GM18517 (cell line): Measurements from ENCODE around the gene CAPRIN1.
"Not testable (repeated sequence)": the region's sequence is repeated elsewhere in the genome, so short reads cannot be mapped to it uniquely, and the experiment has no call there.

Experiments used
- ATAC-seq: cut with Tn5 transposase; IDR thresholded peaks from one replicate; pipeline ENCODE4 v1.9.1; 2021; ENCODE audit warnings: mild to moderate bottlenecking, moderate library complexity; ENCODE audit not compliant: unreplicated experiment

The CAPRIN1 gene

DNA sequence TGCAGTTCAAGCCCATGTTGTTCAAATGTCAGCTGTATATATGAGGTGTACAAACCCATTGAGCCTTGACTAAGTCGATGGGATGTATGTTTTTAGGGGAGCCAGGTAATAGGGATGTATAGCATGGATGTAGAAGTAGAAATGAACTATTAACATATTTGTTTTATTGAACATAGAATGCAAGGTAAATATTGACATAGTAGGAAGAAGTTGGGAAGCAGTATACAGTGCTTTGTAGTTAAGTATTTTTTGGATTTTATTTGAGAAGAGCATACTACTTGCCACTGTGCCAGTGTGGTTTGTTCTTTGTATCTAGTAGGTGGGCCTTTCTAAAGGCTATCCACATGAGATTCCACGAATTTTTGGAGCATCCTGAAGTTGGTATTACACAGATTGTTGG is 33.1 kb downstream of the CAPRIN1 start:
- no peak for ATAC-seq

DNA sequence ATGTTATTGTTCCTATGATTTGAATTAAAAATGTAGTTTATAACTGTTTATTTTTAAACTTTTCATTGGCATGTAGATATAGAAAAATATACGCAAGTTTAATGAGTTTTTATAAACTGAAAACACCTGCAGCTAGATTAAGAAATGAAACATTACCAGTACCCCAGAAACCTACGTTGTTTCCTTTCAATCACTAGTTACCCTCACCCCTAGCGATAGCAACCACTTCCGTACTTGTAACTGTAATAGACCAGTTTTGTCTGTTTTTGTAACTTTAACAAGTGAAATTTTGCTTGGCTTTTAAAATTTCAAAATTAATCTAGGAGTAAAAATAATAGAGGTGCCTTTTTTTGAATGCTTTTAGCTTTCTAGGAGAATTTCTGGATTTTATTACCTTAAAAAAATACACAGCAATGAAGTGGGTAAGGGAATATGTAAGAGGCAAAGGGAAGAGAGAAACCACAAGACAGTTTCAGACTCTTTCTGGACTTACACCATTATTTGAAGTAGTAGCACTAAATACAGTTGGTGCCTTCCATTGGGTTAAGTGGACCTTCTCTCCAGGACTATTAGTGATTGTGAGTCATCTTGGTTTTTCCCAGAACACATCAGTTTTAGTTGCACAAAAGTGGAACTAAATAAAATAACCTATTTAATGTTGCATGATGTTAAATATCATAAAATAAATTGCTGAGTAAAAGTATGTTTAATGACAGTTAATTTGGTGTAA is 35.2 kb downstream of the CAPRIN1 start:
- no peak for ATAC-seq

DNA sequence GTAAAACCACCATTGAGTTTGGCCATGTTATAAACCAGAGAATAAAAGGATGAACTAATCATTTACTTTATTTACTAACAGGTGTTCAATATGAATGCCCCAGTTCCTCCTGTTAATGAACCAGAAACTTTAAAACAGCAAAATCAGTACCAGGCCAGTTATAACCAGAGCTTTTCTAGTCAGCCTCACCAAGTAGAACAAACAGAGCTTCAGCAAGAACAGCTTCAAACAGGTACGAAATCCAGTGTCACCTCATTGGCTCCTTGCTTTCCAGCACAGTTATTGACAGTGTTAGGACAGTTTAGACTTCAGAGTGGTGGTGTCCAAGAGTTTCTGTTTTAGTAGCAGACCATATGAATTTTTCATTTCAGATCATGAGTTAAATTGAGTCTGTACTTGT is 40.3 kb downstream of the CAPRIN1 start:
- ATAC-seq = no peak

DNA sequence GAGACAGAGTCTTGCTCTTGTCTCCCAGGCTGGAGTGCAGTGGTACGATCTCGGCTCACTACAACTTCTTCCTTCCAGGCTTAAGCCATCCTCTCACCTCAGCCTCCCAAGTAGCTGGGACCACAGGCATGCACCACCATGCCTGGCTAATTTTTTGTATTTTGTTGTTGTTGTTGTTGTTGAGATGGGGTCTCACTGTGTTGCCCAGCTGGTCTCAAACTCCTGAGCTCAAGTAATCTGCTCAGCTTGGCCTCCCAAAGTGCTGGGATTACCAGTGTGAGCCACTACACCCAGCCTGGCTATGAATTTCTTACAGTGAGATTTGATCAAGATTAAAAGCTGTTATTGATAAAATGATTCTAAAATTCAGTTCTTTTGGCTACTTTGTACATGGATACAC is 43.4 kb downstream of the CAPRIN1 start:
- ATAC-seq = not testable (repeated sequence)

DNA sequence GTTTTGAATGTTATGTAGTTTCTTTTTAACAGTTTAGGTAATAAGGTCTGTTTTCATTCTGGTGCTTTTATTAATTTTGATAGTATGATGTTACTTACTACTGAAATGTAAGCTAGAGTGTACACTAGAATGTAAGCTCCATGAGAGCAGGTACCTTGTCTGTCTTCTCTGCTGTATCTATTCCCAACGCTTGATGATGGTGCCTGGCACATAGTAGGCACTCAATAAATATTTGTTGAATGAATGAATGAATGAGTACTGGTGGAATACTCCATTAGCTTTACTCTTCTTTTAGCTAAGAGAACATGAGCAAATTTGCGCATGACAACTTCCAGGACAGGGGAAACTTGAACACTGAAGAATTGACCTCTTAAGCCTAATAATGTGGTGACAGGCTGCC is 47.3 kb downstream of the CAPRIN1 start:
- no peak for ATAC-seq

DNA sequence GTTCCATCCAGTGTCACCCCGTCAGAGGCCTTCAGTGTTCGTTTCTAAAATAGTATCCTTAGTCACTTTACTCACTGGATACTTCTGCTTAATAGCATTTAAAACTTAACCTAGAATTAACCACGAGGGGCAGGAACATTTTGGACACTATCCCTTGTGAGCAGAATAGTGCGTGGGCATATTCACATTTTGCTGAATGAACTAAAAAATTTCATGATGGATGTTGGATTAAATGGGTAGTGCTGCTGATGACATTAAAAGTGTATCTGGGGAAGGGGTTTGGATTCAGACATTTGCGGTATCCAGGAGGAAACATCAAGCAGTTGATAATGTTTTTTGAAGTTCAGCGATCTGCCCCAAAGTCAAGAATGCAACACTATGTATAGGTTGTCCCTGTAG is 53.1 kb downstream of the CAPRIN1 start:
- ATAC-seq = no peak

DNA sequence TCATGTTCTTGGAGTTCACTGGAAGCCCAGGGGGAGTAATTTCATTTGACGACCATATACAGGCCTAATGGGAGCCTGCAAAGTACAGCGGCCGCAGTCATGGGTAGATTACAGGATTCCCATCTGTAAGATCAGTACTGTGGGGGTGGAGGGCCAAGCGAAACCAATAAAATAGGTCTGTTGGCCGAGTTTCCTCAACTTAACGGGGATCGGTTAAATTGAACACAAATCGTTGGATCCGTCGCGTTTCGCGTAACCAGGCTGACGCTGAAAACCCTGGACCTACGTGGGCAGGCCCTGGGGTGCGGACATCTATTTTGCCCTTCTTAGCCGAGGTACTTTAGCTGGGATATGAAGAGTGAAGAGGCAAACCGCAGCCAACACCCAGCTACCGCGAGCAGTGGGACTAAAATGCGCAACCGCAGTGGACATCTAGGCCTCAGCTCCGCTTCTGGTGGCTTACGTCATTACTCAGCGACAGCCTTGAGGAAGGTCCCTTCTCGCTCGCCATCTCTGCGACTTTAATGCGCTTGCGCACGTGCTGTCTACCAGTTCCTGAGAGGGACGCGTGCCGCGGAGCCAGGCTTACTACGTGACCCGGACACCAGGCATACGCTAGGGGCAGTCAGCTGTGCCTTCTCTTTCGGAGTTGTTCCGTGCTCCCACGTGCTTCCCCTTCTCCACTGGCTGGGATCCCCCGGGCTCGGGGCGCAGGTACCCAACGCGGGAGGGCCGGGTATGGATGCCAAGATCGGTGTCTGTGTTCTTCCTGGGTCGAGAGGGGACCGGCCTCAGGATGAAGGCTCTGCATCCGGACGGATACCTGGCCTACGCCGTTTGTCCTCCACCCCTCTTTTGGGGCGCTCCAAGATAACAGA is 53.8 kb downstream of the CAPRIN1 start, which contains the start of gene NAT10:
Gene NAT10, plus strand, starts transcription at position 551 of the 878 bp plus-strand sequence. CDS start 2,597 bp downstream, outside the sequence.
- ATAC-seq = peak; percentile 91

DNA sequence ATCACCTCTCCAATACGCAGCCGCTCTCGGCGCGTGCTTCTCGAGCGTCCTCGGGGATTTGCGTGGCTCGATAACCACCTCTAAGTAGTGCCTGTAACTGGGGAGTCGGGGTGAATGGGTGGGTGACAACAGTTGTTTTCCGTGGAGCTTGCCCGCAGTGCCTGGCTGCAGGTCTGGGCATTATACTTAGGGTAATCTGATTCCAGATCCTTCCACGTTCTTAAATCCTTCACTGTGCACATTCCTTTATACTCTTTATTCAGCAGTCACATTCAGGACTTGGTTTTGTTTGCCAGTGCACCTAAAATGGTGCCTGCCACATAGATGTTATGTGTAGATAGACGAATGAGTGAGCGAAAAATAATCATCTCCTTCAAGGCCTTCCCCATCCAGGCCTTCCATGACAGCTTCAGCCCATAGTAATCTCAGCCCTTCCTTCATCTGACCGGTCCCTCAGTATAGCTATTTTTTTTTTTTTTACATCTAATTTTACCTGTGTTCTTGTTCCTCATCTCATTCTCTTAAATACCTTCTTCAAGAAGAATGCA is 54.5 kb downstream of the CAPRIN1 start:
- no peak for ATAC-seq

DNA sequence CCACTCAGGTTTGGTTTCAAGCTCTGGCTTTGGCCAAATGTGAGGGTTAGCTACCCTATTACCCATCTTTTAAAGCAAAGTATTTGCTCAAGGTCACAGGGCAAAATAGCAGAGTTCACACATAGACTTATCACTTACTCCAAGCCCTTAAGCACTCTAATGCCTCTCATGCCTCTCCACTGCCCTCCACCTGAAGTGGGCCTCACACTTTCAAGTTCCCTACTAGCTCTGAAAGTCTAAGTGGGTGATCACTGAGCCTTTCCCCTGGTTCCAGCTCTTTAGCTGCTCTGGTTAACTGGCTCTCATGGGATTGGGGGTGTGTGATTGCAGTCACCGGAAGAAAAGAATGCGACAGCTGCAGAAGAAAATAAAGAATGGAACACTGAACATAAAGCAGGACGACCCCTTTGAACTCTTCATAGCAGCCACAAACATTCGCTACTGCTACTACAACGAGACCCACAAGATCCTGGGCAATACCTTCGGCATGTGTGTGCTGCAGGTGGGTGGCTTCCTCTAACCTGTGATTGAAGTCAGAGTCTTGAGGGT is 60.3 kb downstream of the CAPRIN1 start:
- no peak for ATAC-seq

DNA sequence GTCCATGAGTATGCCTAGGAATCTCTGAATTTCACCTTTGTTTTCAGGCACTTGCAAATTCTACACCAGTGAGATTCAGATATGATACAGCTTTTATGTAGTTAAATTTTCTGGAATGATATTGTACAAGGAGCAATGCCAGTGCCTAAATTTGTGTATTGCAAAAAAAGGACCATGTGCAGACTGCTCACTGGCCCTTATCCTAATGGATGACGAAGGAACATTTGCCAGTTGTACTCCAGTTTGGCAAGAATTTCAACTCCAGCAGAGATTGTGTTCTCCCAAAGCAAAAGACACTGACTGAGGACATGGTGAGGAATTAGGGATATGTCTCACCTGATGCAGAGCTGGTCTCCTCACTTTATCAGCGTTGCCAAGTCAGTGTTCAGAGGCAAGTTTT is 62.5 kb downstream of the CAPRIN1 start:
- ATAC-seq = no peak

DNA sequence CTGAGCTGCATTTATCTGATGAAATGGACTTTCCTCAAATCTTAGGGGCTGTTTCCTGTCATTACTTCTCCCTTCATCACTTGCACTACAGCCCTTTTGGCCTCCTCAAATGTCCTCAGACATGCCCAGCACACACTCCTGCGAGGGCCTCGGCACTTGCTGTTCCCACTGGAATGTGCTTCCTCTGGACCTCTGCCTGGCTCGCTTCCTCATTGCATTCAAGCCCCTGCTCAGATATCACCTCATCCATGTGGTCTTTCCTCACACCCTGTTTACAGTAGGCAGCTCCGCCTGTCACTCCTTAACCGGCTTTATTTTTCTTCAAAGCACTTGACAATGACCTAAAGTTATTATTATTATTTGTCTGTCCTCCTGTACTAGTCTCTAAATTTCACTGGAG is 62.9 kb downstream of the CAPRIN1 start:
- no peak for ATAC-seq

DNA sequence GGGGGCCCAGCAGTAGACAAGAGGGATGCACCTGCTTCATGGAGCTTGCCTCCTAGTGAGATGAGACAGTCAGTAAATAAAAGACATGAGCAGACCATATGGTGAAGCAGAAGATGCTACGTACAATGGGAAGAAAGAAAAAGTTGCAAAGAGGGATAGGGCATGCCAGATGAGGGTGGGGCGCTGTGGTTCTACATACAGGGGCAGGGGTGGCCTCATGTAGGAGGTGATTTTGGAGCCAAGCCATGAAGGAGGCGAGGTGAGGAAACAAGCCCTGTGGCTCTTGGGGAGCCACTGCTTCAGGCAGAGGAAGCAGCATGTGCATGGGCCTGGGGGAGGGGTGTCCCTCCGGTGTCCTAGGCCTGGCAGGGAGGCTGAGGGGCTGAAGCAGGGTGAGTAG is 69.1 kb downstream of the CAPRIN1 start:
- no peak for ATAC-seq

DNA sequence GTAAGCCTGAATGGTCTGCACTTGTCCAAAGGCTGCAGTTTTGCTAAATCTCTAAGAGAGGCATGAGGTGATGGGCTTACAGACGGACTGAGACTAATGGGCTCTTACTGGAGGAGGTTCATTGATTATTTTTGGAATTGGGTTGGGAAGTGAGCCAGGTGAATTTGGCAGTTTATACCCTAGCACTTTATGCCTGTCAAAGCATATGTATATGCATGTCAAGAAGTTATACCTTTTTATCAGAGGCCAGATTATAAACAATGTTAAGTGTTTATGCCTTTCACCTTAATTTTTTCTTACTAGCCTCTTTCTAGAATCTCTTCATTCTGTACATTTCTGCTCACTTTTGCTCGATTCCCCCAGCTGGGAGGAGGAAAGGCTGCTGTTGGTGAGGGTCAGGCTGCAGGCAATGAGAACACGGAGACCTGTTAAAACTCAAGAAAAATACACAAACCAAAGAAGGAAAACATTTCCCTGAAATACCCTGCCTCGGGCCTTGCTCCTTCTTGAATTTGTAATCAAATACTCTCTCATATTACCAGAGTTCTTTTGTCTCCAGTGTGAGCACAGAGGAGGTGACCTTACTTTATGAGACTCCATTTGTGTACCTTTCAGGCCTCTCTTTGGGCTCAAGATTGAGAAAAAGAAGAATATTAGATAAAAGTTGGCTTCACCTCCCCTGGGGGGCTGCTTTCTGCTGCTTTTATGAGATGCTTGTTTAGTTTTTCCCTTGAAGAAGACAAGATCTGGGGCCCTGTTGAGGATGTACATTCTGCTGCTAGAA is 73.5 kb downstream of the CAPRIN1 start:
- ATAC-seq = no peak

DNA sequence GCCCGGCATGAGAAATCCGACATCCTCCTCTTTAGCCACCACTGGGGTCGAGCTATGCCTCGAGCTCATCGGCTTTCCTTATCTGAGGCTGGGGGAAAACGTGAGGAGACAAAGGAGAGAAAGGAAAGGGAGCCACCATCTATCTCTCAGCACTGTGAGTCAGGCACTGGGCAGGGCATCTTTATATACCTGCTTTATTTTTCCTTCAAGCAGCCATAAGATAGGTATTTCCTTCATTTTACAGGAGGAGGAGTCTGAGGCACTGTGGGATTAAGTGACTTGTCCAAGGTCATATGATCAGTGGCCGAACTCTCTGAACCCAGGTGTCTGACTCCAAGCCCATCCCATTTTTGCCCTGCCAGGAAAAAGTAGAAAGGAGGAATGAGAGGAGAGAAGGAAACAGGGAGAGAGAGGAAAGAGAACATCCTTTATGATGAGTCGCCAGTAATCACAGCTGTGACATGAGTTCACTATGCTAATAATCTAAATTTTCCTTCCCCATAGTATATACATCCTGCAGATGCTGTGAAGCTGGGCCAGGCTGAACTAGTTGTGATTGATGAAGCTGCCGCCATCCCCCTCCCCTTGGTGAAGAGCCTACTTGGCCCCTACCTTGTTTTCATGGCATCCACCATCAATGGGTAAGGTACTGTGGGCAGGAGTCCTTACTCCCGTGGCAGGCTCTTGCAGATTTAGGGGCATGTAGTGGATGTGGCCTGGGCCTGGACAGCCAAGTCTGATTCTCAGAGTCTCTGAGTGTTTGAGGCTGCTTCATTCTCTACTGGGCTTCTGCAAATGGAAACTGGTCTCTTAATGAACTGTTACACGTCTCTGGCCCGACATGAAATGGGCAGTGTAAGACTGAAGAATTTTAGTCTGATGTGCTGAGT is 75.7 kb downstream of the CAPRIN1 start:
- ATAC-seq = no peak

DNA sequence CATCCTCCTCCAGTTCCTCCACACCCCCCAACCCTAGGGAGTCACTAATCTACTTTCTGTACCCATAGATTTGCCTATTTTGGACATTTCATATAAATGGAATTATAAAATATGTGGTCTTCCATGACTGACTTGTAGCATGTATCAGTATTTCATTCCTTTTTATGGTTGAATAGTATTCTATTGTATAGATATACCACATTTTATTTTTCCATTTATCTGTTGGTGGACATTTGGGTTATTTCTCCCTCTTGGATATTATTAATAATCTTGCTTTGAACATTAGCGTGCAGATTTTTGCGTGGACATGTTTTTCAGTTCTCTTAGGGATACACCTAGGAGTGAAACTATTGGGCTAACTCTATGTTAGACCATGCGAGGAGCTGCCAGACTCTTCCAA is 77.3 kb downstream of the CAPRIN1 start:
- no peak for ATAC-seq

DNA sequence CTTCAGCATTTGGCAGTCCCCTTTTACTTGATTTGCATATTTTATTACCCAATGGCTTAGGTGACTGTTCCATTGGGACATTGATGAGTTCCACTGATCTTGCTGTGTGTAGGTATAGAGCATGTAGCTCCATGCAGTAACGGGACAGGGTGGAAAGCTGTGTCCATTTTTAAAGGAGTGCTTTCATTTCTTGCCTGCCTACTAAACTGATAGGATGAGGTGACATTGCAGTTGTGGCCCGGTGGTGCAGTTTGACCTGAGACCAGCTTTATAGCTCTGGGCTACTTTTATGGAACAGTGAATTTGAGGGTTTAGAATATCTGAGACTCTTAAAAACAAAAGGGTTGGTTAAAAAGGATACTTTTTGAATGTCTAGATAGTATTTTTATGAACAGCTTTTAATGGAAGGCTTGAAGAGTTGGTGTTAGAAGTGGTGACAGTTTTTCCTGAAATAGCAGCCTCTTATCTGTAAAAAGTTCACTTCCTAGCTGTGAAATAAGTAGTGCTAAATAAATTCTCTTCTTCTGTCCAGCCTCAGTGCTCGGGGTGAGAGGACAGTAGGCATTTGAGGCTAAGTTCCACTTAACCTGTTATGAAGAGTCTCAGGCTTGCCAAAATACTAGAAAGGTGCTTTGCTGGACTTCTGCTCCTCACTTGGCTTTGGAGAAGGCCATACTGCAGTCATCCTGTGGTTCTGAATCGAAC is 80.9 kb downstream of the CAPRIN1 start:
- ATAC-seq = no peak

DNA sequence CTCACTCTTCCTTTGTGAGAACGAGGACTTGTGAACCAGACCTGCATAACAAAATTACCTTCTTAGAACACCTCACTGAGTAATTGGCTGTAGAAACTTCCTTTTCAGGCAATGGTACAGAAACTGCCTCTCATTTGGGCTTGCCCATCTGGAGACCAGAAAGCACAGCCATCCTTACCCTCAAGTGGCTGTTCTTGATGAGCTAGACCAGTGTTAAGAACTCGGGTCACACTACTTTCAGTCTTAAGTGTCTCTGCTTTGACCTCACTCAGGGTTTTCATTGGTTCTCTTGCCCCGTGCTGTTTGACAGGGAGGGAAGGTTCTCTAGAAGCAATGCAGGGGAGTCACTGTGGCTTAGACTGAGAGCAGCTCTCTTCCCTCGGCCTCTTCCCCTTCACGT is 83.2 kb downstream of the CAPRIN1 start:
- ATAC-seq = no peak

DNA sequence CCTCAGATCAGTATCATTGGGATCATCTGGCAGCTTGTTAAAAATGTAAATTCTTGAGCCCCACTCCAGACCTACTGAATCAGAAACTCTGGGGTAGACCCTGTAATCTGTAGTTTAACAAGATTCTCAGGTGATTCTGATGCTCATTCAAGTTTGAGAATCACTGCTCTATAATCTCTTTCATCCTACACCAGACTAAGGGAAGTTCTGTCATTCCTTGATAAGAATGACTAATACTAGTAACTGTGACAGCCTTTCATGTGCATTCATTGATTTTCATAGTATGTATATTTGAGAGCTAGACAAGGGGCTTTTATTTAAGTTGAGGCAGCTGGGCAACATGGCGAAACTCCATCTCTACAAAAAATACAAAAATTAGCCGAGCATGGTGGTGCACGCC is 83.9 kb downstream of the CAPRIN1 start:
- no peak for ATAC-seq

DNA sequence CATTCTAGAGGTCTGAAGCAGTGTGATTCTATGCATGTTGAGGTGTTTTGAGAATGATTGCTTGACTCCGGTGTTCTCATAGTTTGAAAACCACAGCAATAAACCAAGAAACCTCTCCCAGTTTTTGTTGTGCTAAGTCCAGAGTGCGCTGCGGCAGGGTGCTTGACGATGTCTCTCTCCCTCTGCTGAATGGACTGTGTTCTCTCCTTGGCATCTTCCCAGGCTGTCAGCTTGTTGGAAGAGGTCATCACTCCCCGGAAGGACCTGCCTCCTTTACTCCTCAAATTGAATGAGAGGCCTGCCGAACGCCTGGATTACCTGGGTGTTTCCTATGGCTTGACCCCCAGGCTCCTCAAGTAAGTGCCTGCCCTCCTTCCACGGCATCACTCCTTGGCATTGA is 84.9 kb downstream of the CAPRIN1 start:
- ATAC-seq = no peak
